BE2C (cell line): ENCODE measurements around the gene TAF4.

ENCODE experiments used
- DNase-seq: peaks from one replicate; pipeline ENCODE4 v3.0.0-alpha.2; 2020
- H3K27me3 ChIP-seq: fragments of 250-450 bp; sonication (Bioruptor Pico); 2 replicates; pipeline ENCODE4 v1.5.1; 2020; ENCODE audit warnings: mild to moderate bottlenecking
- H3K36me3 ChIP-seq: fragments of 250-450 bp; sonication (Bioruptor Pico); 2 replicates; pipeline ENCODE4 v1.5.1; 2020; ENCODE audit warnings: mild to moderate bottlenecking
- H3K4me1 ChIP-seq: fragments of 250-450 bp; sonication (Bioruptor Pico); 2 replicates; pipeline ENCODE4 v1.5.1; 2020
- H3K4me3 ChIP-seq: 2 replicates; pipeline ENCODE4 v1.5.1; 2011; ENCODE audit warnings: low read depth, low read length
- H3K9me3 ChIP-seq: fragments of 250-450 bp; sonication (Bioruptor Pico); 2 replicates; pipeline ENCODE4 v1.5.1; 2020
- CTCF ChIP-seq: IDR thresholded peaks from 2 replicates; pipeline ENCODE4 v1.5.1; 2012; ENCODE audit warnings: mild to moderate bottlenecking, low read depth, low read length

Gene TAF4

GRCh38 chr20:62055106-62055861 lies 10.4 kb downstream of the TAF4 start:
- TF ChIP-seq CTCF = no peak
- no peaks in the 10 kb centered on the region for H3K27me3 ChIP-seq
- H3K36me3 ChIP-seq = peaks cover 21% of the 10 kb centered on the region
- DNase-seq = no peak
- no peak overlapping the region for H3K4me3 ChIP-seq
- H3K4me1 ChIP-seq = no peaks in the 10 kb centered on the region
- peaks cover 3% of the 10 kb centered on the region; the same call in 1 of the 2 replicates for H3K9me3 ChIP-seq

GRCh38 chr20:62054451-62054953 lies 11.2 kb downstream of the TAF4 start:
- Histone ChIP-seq H3K36me3 (peaks cover 21% of the 10 kb centered on the region), H3K4me1 (no peaks in the 10 kb centered on the region), H3K27me3 (no peaks in the 10 kb centered on the region), H3K9me3 (peaks cover 3% of the 10 kb centered on the region; the same call in 1 of the 2 replicates), H3K4me3 (no peak overlapping the region)
- no peak for DNase-seq
- TF ChIP-seq CTCF = no peak

DNA sequence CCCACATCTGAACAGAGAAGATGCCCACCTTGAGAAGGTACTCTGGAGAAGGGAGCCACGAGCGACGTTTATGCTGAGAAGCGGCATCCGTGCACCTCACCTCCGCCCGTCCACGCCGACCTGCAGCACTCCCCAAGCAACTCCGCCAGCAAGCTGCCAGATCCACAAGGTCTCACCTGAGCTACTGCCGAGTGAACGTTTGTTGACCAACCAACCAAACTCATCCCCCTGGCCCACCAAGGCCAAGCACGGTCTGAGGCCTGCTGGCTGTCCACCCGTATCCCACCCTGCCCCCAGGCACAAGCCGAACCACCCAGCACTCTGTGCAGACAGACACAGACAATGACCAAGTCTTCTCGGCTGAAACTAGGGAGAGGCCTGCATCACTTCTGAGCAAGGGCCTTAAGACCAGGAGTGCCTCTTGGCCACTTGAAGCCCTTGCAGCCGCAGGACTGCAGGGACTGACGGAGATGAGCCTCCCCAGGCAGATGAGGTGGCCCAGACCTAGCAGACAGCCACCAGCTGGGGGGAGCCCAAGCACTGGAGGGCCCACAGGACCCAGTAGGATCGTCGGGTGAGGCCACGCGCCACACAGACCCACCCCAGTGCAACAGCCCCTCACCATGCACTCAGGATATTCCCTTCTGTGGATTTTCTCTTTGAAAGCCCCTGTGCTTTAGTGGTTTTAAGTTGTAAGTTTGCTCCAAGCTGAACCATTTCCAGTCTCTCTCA lies 12.1 kb downstream of the TAF4 start:
- Histone ChIP-seq H3K27me3 (no peaks in the 10 kb centered on the region), H3K9me3 (peaks cover 3% of the 10 kb centered on the region; the same call in 1 of the 2 replicates), H3K4me1 (no peaks in the 10 kb centered on the region), H3K4me3 (no peak overlapping the region), H3K36me3 (peaks cover 21% of the 10 kb centered on the region)
- TF ChIP-seq CTCF = no peak
- no peak for DNase-seq

DNA sequence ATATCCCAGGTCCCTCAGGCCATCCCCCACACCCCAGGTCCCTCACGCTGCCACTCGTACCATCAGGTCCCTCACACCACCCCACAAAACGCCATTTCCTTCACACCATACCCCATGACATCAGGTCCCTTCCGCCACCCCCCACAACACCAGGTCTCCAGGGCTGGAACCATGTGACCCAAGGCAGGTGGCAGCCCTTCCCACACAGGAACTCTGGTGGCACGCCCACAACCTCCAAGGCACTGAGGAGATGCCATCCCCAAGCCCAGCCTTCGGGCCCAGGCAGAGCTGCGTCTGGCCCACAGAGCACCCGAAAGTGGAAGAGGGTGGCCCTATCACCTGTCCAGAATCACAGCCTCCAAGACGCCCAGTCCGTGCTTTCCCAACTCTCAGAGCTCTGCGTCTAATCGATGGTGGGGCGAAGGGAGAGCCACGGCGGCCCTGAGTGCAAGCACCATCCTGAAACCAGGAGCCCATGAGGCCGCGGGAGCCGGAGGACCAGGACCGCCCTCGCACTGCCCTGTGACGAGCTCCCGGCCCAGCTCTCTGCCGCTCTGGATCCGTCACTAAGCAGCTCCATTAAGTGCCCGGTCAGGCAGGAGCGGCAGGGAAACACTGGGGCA lies 12.7 kb downstream of the TAF4 start:
- Histone ChIP-seq H3K27me3 (no peaks in the 10 kb centered on the region), H3K9me3 (peaks cover 3% of the 10 kb centered on the region; the same call in 1 of the 2 replicates), H3K4me3 (no peak overlapping the region), H3K36me3 (peaks cover 21% of the 10 kb centered on the region), H3K4me1 (no peaks in the 10 kb centered on the region)
- no peak for TF ChIP-seq CTCF
- no peak for DNase-seq

DNA sequence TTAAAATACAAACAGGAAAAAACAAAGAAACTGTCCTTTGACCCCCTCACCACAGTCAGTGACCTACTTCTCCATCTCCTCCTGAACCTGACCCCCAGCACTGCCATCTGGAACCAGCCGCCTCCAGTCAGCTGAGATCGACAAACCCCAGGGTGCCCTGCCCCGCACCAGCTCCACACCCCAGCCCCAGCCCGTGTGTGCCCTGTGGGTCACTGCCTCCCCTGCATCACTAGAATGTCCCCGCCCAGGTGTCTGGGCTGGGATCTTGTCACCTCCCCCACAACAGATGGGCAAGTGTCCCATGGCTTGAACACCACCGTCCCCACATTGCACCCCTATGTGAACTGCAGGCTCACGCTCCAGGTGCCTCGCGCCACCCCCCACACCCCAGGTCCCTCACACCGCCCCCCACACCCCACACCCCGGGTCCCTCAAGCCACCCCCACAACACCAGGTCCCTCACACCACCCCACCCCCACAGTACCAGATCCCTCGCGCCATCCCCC lies 13.3 kb downstream of the TAF4 start:
- Histone ChIP-seq H3K27me3 (no peaks in the 10 kb centered on the region), H3K4me1 (no peaks in the 10 kb centered on the region), H3K9me3 (peaks cover 3% of the 10 kb centered on the region; the same call in 1 of the 2 replicates), H3K4me3 (no peak overlapping the region), H3K36me3 (peaks cover 21% of the 10 kb centered on the region)
- no peak for DNase-seq
- no peak for TF ChIP-seq CTCF
